ENCODE results near the gene CA14.

The CA14 gene

DNA sequence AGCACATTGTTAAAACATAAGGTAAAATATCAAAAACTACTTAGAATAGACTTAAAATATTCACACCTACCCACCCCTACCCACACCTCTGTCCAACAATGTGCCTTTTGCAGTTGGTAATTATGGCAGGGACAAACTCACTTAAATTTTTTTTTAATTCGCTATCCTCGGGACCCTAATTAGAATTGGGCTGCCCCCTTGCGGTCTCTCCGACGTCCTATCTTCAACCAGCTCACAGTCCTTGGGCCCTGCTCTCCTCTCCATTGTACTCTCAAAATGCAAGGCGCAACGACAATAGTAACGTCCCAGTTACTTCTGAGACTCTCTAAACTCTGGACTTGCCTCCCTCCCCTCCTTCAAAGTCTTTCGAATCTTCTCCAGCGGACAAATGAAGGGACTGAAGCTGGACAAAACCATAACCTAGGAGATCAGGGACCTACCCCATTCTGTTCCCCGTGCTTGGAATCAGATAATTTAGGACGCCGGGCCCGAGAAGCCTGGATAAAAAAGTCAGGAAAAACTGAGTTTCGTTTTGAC, 23.7 kb downstream of the CA14 start (continued):
- TF ChIP-seq, protein P1, sequence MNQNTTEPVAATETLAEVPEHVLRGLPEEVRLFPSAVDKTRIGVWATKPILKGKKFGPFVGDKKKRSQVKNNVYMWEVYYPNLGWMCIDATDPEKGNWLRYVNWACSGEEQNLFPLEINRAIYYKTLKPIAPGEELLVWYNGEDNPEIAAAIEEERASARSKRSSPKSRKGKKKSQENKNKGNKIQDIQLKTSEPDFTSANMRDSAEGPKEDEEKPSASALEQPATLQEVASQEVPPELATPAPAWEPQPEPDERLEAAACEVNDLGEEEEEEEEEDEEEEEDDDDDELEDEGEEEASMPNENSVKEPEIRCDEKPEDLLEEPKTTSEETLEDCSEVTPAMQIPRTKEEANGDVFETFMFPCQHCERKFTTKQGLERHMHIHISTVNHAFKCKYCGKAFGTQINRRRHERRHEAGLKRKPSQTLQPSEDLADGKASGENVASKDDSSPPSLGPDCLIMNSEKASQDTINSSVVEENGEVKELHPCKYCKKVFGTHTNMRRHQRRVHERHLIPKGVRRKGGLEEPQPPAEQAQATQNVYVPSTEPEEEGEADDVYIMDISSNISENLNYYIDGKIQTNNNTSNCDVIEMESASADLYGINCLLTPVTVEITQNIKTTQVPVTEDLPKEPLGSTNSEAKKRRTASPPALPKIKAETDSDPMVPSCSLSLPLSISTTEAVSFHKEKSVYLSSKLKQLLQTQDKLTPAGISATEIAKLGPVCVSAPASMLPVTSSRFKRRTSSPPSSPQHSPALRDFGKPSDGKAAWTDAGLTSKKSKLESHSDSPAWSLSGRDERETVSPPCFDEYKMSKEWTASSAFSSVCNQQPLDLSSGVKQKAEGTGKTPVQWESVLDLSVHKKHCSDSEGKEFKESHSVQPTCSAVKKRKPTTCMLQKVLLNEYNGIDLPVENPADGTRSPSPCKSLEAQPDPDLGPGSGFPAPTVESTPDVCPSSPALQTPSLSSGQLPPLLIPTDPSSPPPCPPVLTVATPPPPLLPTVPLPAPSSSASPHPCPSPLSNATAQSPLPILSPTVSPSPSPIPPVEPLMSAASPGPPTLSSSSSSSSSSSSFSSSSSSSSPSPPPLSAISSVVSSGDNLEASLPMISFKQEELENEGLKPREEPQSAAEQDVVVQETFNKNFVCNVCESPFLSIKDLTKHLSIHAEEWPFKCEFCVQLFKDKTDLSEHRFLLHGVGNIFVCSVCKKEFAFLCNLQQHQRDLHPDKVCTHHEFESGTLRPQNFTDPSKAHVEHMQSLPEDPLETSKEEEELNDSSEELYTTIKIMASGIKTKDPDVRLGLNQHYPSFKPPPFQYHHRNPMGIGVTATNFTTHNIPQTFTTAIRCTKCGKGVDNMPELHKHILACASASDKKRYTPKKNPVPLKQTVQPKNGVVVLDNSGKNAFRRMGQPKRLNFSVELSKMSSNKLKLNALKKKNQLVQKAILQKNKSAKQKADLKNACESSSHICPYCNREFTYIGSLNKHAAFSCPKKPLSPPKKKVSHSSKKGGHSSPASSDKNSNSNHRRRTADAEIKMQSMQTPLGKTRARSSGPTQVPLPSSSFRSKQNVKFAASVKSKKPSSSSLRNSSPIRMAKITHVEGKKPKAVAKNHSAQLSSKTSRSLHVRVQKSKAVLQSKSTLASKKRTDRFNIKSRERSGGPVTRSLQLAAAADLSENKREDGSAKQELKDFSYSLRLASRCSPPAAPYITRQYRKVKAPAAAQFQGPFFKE (tag by site-specific recombination; IDR thresholded peaks at IDR 0.05; ENCODE audit: borderline replicate concordance) = no peak
- TF ChIP-seq KLF8 (tag by site-specific recombination; IDR thresholded peaks at IDR 0.05) (no peak), GFI1B (tag by site-specific recombination; IDR thresholded peaks at IDR 0.05) (no peak), ZNF600 (tag by site-specific recombination; IDR thresholded peaks at IDR 0.05) (no peak), SALL2 (tag by site-specific recombination; IDR thresholded peaks at IDR 0.05; ENCODE audit: borderline replicate concordance) (no peak), ZNF335 (tag by site-specific recombination; conservative IDR thresholded peaks at IDR 0.05) (peak; percentile 69), ZNF132 (tag by site-specific recombination; IDR thresholded peaks at IDR 0.05; ENCODE audit: borderline replicate concordance) (no peak), ZNF114 (tag by site-specific recombination; IDR thresholded peaks at IDR 0.05) (no peak), ZNF792 (tag by site-specific recombination; IDR thresholded peaks at IDR 0.05) (no peak), FEZF1 (tag by site-specific recombination; IDR thresholded peaks at IDR 0.05) (no peak), ZNF561 (tag by site-specific recombination; IDR thresholded peaks at IDR 0.05; ENCODE audit: borderline replicate concordance) (no peak), ZBTB17 (tag by site-specific recombination; IDR thresholded peaks at IDR 0.05) (no peak), ZNF529 (tag by site-specific recombination; IDR thresholded peaks at IDR 0.05; ENCODE audit: insufficient replicate concordance) (no peak), ZBTB21 (tag by site-specific recombination; IDR thresholded peaks at IDR 0.05) (0 out of 2 replicates have a peak, but pooled peaks have one; percentile 20), BCL11A (tag by site-specific recombination; IDR thresholded peaks at IDR 0.05; ENCODE audit: low read depth) (no peak), ZNF623 (tag by site-specific recombination; IDR thresholded peaks at IDR 0.05) (no peak), ZNF175 (tag by site-specific recombination; IDR thresholded peaks at IDR 0.05) (no peak), OSR2 (tag by site-specific recombination; IDR thresholded peaks at IDR 0.05) (no peak), ZNF560 (tag by site-specific recombination; IDR thresholded peaks at IDR 0.05; ENCODE audit: borderline replicate concordance) (no peak), ZBTB8A (tag by site-specific recombination; IDR thresholded peaks at IDR 0.05) (no peak), ZNF48 (tag by site-specific recombination; IDR thresholded peaks at IDR 0.05) (no peak), ZBTB48 (tag by site-specific recombination; IDR thresholded peaks at IDR 0.05) (0 out of 2 replicates have a peak, but pooled peaks have one; percentile 19)
- TF ChIP-seq, protein P2, sequence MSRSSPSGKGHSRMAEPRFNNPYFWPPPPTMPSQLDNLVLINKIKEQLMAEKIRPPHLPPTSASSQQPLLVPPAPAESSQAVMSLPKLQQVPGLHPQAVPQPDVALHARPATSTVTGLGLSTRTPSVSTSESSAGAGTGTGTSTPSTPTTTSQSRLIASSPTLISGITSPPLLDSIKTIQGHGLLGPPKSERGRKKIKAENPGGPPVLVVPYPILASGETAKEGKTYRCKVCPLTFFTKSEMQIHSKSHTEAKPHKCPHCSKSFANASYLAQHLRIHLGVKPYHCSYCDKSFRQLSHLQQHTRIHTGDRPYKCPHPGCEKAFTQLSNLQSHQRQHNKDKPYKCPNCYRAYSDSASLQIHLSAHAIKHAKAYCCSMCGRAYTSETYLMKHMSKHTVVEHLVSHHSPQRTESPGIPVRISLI (tag by site-specific recombination; IDR thresholded peaks at IDR 0.05) = peak; percentile 71; the same call in 1 of the 2 replicates
- TF ChIP-seq, protein P3, sequence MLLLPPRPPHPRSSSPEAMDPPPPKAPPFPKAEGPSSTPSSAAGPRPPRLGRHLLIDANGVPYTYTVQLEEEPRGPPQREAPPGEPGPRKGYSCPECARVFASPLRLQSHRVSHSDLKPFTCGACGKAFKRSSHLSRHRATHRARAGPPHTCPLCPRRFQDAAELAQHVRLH (tag by site-specific recombination; IDR thresholded peaks at IDR 0.05) = 0 out of 2 replicates have a peak, but pooled peaks have one; percentile 18
- TF ChIP-seq, protein P4, sequence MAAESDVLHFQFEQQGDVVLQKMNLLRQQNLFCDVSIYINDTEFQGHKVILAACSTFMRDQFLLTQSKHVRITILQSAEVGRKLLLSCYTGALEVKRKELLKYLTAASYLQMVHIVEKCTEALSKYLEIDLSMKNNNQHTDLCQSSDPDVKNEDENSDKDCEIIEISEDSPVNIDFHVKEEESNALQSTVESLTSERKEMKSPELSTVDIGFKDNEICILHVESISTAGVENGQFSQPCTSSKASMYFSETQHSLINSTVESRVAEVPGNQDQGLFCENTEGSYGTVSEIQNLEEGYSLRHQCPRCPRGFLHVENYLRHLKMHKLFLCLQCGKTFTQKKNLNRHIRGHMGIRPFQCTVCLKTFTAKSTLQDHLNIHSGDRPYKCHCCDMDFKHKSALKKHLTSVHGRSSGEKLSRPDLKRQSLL (tag by site-specific recombination; IDR thresholded peaks at IDR 0.05) = 0 out of 2 replicates have a peak, but pooled peaks have one; percentile 7
- TF ChIP-seq, protein P5, sequence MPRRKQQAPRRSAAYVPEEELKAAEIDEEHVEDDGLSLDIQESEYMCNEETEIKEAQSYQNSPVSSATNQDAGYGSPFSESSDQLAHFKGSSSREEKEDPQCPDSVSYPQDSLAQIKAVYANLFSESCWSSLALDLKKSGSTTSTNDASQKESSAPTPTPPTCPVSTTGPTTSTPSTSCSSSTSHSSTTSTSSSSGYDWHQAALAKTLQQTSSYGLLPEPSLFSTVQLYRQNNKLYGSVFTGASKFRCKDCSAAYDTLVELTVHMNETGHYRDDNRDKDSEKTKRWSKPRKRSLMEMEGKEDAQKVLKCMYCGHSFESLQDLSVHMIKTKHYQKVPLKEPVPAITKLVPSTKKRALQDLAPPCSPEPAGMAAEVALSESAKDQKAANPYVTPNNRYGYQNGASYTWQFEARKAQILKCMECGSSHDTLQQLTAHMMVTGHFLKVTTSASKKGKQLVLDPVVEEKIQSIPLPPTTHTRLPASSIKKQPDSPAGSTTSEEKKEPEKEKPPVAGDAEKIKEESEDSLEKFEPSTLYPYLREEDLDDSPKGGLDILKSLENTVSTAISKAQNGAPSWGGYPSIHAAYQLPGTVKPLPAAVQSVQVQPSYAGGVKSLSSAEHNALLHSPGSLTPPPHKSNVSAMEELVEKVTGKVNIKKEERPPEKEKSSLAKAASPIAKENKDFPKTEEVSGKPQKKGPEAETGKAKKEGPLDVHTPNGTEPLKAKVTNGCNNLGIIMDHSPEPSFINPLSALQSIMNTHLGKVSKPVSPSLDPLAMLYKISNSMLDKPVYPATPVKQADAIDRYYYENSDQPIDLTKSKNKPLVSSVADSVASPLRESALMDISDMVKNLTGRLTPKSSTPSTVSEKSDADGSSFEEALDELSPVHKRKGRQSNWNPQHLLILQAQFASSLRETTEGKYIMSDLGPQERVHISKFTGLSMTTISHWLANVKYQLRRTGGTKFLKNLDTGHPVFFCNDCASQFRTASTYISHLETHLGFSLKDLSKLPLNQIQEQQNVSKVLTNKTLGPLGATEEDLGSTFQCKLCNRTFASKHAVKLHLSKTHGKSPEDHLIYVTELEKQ (tag by site-specific recombination; IDR thresholded peaks at IDR 0.05; ENCODE audit: borderline replicate concordance) = no peak
- TF ChIP-seq, protein P6, sequence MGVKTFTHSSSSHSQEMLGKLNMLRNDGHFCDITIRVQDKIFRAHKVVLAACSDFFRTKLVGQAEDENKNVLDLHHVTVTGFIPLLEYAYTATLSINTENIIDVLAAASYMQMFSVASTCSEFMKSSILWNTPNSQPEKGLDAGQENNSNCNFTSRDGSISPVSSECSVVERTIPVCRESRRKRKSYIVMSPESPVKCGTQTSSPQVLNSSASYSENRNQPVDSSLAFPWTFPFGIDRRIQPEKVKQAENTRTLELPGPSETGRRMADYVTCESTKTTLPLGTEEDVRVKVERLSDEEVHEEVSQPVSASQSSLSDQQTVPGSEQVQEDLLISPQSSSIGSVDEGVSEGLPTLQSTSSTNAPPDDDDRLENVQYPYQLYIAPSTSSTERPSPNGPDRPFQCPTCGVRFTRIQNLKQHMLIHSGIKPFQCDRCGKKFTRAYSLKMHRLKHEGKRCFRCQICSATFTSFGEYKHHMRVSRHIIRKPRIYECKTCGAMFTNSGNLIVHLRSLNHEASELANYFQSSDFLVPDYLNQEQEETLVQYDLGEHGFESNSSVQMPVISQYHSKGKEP (tag by site-specific recombination; IDR thresholded peaks at IDR 0.05) = no peak; the same call in 1 of the 2 replicates
